Measurements from ENCODE around the gene KCNJ10. TPM values are rescaled to one million over a fixed set of nuclear protein-coding genes. Genes with fewer than 3 reads are reported as not detected.

The KCNJ10 gene
- total and polyA plus RNA-seq, 2 of the 13 experiments (the other 11 are each of a cell fraction or from before 2014, with no cell fraction given) = 4.4 to 10.3 TPM

GRCh38 chr1:159970932-159971342 lies 99.0 kb downstream of the KCNJ10 start (continued):
- TF ChIP-seq ZGPAT (CRISPR knock-in tag; IDR thresholded peaks at IDR 0.05) = peak; percentile 75
- peak; percentile 99 for TF ChIP-seq HOXA9 (CRISPR knock-in tag; IDR thresholded peaks at IDR 0.05; ENCODE audit: borderline replicate concordance)
- no peak for TF ChIP-seq NRL (CRISPR knock-in tag; IDR thresholded peaks at IDR 0.05; ENCODE audit: borderline replicate concordance)
- no peak for TF ChIP-seq ADNP (CRISPR knock-in tag; IDR thresholded peaks at IDR 0.05)
- peak; percentile 38; the same call in 1 of the 2 replicates for TF ChIP-seq SPEN (CRISPR knock-in tag; IDR thresholded peaks at IDR 0.05; ENCODE audit: low read depth)
- TF ChIP-seq GZF1 (CRISPR knock-in tag; IDR thresholded peaks at IDR 0.05) = no peak
- TF ChIP-seq CTCF (CRISPR knock-in tag; IDR thresholded peaks at IDR 0.05) = peak; percentile 15
- TF ChIP-seq ZNF639 (CRISPR knock-in tag; conservative IDR thresholded peaks at IDR 0.05) = no peak
- TF ChIP-seq ARNT2 (CRISPR knock-in tag; IDR thresholded peaks at IDR 0.05; ENCODE audit: low read depth) = peak; percentile 67
- no peak for TF ChIP-seq ZC3H4 (CRISPR knock-in tag; IDR thresholded peaks at IDR 0.05; ENCODE audit: borderline replicate concordance)
- no peak for TF ChIP-seq ZC3H13 (CRISPR knock-in tag; IDR thresholded peaks at IDR 0.05)
- TF ChIP-seq ZNF33A (CRISPR knock-in tag; IDR thresholded peaks at IDR 0.05; ENCODE audit: borderline replicate concordance) = no peak
- no peak for TF ChIP-seq NFE2 (CRISPR knock-in tag; IDR thresholded peaks at IDR 0.05)
- TF ChIP-seq TGIF2 (CRISPR knock-in tag; IDR thresholded peaks at IDR 0.05) = peak; percentile 94
- TF ChIP-seq ZXDC (CRISPR knock-in tag; IDR thresholded peaks at IDR 0.05) = no peak
- no peak for TF ChIP-seq SALL2 (CRISPR knock-in tag; IDR thresholded peaks at IDR 0.05)
- TF ChIP-seq TEAD3 (CRISPR knock-in tag; optimal IDR thresholded peaks at IDR 0.05; ENCODE audit: borderline replicate concordance) = peak; percentile 95
- TF ChIP-seq SCMH1 (CRISPR knock-in tag; IDR thresholded peaks at IDR 0.05; ENCODE audit: borderline replicate concordance) = no peak
- TF ChIP-seq MLLT10 (CRISPR knock-in tag; IDR thresholded peaks at IDR 0.05) = no peak
- TF ChIP-seq BCLAF1 (IDR thresholded peaks at IDR 0.05) = no peak
- TF ChIP-seq KLF11 (CRISPR knock-in tag; IDR thresholded peaks at IDR 0.05) = no peak

Measured in HepG2 (cell line).